Activated CD8-positive, alpha-beta T cell treated with anti-CD3 and anti-CD28 coated beads, Interleukin-2, amount 10 ng/mL, durations not matched to agents 7 days and 5 days (primary cell): ENCODE measurements around the gene F13B. TPM values are rescaled to one million over a fixed set of nuclear protein-coding genes. Genes with fewer than 3 reads are reported as not detected.
"Not testable (repeated sequence)": the region's sequence is repeated elsewhere in the genome, so short reads cannot be mapped to it uniquely, and the experiment has no call there.

Experiments
- ATAC-seq: fragments of 150-1000 bp; cut with Tn5 transposase; one replicate; pipeline ENCODE4 v1.10.0; 2021; ENCODE audit warnings: moderate library complexity
- CTCF ChIA-PET: fragments of 350-600 bp; sonication (Branson Sonifier 250); formaldehyde crosslinking; loops from one replicate; lab custom pipeline; 2021; ENCODE audit warnings: antibody characterized with exemption; lab: Charles Lee
- POLR2A ChIA-PET: fragments of 350-600 bp; sonication (Branson Sonifier 250); formaldehyde crosslinking; loops from one replicate; lab custom pipeline; 2021; ENCODE audit warnings: antibody characterized with exemption; lab: Charles Lee
- DNase-seq: peaks from one replicate; pipeline ENCODE4 v3.0.0-alpha.2; 2020
- H3K27ac Mint-ChIP-seq: one replicate; pipeline ENCODE4 v1.8.0; 2021; ENCODE audit warnings: mild to moderate bottlenecking, mixed read lengths
- H3K27me3 Mint-ChIP-seq: one replicate; pipeline ENCODE4 v1.8.0; 2021; ENCODE audit warnings: low read depth, mixed read lengths
- H3K36me3 Mint-ChIP-seq: one replicate; pipeline ENCODE4 v1.8.0; 2021; ENCODE audit warnings: low read depth, mixed read lengths
- H3K4me1 Mint-ChIP-seq: one replicate; pipeline ENCODE4 v1.8.0; 2021; ENCODE audit warnings: low read depth, mixed read lengths
- H3K4me3 Mint-ChIP-seq: one replicate; pipeline ENCODE4 v1.8.0; 2021; ENCODE audit warnings: mild to moderate bottlenecking, mixed read lengths
- H3K9me3 Mint-ChIP-seq: one replicate; pipeline ENCODE4 v1.8.0; 2022; ENCODE audit warnings: mixed read lengths; ENCODE audit not compliant: insufficient read depth
- total RNA-seq, 2 experiments: library from RNA; stranded (reverse); gene quantifications; one replicate each; pipeline ENCODE4 v1.2.3, GENCODE V29; 2021

The F13B gene
- not detected for total RNA-seq

- CTCF ChIA-PET: no interaction called here
- DNase-seq: no peak
- Mint-ChIP-seq H3K36me3 (no peaks in the 10 kb centered on the region), H3K4me1 (no peaks in the 10 kb centered on the region), H3K27ac (no peak within 1 kb of the TSS), H3K27me3 (peaks cover 2% of the 10 kb centered on the region), H3K4me3 (no peak within 1 kb of the TSS), H3K9me3 (no peaks in the 10 kb centered on the region)
- POLR2A ChIA-PET: no interaction called here
- no peak for ATAC-seq
Measured at GRCh38 chr1:197066719-197067456, at the start of gene F13B. Gene F13B, minus strand, starts transcription at chr1:197067260. Its CDS starts 37 bp downstream, at chr1:197067223.

GRCh38 chr1:197116156-197116555 lies 49.1 kb upstream of the F13B start:
- ATAC-seq (no peak), DNase-seq (no peak)
- POLR2A ChIA-PET: no interaction called here
- H3K4me3 Mint-ChIP-seq: no peak overlapping the region
- H3K36me3 Mint-ChIP-seq: peaks cover 72% of the 10 kb centered on the region
- H3K9me3 Mint-ChIP-seq: no peaks in the 10 kb centered on the region
- no peaks in the 10 kb centered on the region for H3K4me1 Mint-ChIP-seq
- H3K27me3 Mint-ChIP-seq: no peaks in the 10 kb centered on the region
- CTCF ChIA-PET: interaction anchor here (0.7 to 1.4 kb wide), 2 partner anchors 14 to 64 kb away, joined by 3 read pairs; no protein-coding TSS in a partner anchor
- H3K27ac Mint-ChIP-seq: no peak overlapping the region

- Mint-ChIP-seq H3K27me3 (no peaks in the 10 kb centered on the region), H3K4me1 (no peaks in the 10 kb centered on the region), H3K4me3 (no peak overlapping the region), H3K9me3 (no peaks in the 10 kb centered on the region), H3K27ac (no peak overlapping the region), H3K36me3 (peaks cover 79% of the 10 kb centered on the region)
- DNase-seq (no peak), ATAC-seq (no peak)
- CTCF ChIA-PET: no interaction called here
- POLR2A ChIA-PET: no interaction called here
Measured at GRCh38 chr1:197106869-197107268, 39.8 kb upstream of the F13B start.

GRCh38 chr1:197103300-197103699 lies 36.2 kb upstream of the F13B start:
- Mint-ChIP-seq H3K36me3 (peaks cover 66% of the 10 kb centered on the region), H3K4me1 (no peaks in the 10 kb centered on the region), H3K9me3 (no peaks in the 10 kb centered on the region), H3K4me3 (no peak overlapping the region), H3K27ac (no peak overlapping the region), H3K27me3 (no peaks in the 10 kb centered on the region)
- ATAC-seq (no peak), DNase-seq (no peak)
- ChIA-PET POLR2A (no interaction called here), CTCF (no interaction called here)

- DNase-seq: no peak
- H3K27ac Mint-ChIP-seq: no peak overlapping the region
Measured at GRCh38 chr1:197101978-197102377, 34.9 kb upstream of the F13B start.

GRCh38 chr1:197100677-197101076 lies 33.6 kb upstream of the F13B start:
- CTCF ChIA-PET: no interaction called here
- ATAC-seq: no peak
- Mint-ChIP-seq H3K4me3 (no peak overlapping the region), H3K9me3 (no peaks in the 10 kb centered on the region), H3K4me1 (no peaks in the 10 kb centered on the region), H3K36me3 (peaks cover 56% of the 10 kb centered on the region), H3K27me3 (no peaks in the 10 kb centered on the region), H3K27ac (no peak overlapping the region)
- POLR2A ChIA-PET: no interaction called here
- DNase-seq: no peak

More at GRCh38 chr1:197101978-197102377, 34.9 kb upstream of the F13B start:
- ChIA-PET CTCF (interaction anchor here (1.0 kb wide), 1 partner anchor 14 kb away, joined by 3 read pairs; no protein-coding TSS in a partner anchor), POLR2A (interaction anchor here (0.6 to 1.5 kb wide), 2 partner anchors 13 to 15 kb away, joined by 3 read pairs; no protein-coding TSS in a partner anchor)
- H3K4me1 Mint-ChIP-seq: no peaks in the 10 kb centered on the region
- no peaks in the 10 kb centered on the region for H3K27me3 Mint-ChIP-seq
- ATAC-seq: no peak
- peaks cover 61% of the 10 kb centered on the region for H3K36me3 Mint-ChIP-seq
- H3K4me3 Mint-ChIP-seq: no peak overlapping the region
- H3K9me3 Mint-ChIP-seq: no peaks in the 10 kb centered on the region

- Mint-ChIP-seq H3K4me1 (no peaks in the 10 kb centered on the region), H3K9me3 (no peaks in the 10 kb centered on the region), H3K4me3 (no peak overlapping the region), H3K36me3 (peaks cover 58% of the 10 kb centered on the region), H3K27me3 (no peaks in the 10 kb centered on the region), H3K27ac (no peak overlapping the region)
- ATAC-seq (no peak), DNase-seq (no peak)
- CTCF ChIA-PET: interaction anchor here (0.6 kb wide), 1 partner anchor 52 kb away, joined by 3 read pairs; no protein-coding TSS in a partner anchor
- POLR2A ChIA-PET: no interaction called here
Measured at GRCh38 chr1:197099444-197099843, 32.4 kb upstream of the F13B start.

- CTCF ChIA-PET: interaction anchor here (0.7 kb wide), 1 partner anchor 13 kb away, joined by 3 read pairs; no protein-coding TSS in a partner anchor
- peaks cover 48% of the 10 kb centered on the region for H3K36me3 Mint-ChIP-seq
- POLR2A ChIA-PET, H3K9me3 Mint-ChIP-seq, DNase-seq, ATAC-seq, H3K4me3 Mint-ChIP-seq, H3K27ac Mint-ChIP-seq, H3K4me1 Mint-ChIP-seq, H3K27me3 Mint-ChIP-seq: not testable (repeated sequence)
Measured at GRCh38 chr1:197096971-197097370, 29.9 kb upstream of the F13B start.

GRCh38 chr1:197096137-197096536 lies 29.1 kb upstream of the F13B start:
- Mint-ChIP-seq H3K27me3 (no peaks in the 10 kb centered on the region), H3K27ac (no peak overlapping the region), H3K9me3 (no peaks in the 10 kb centered on the region), H3K36me3 (peaks cover 47% of the 10 kb centered on the region), H3K4me1 (no peaks in the 10 kb centered on the region), H3K4me3 (no peak overlapping the region)
- no peak for ATAC-seq
- no peak for DNase-seq
- CTCF ChIA-PET: interaction anchor here (0.7 kb wide), 1 partner anchor 12 kb away, joined by 3 read pairs; no protein-coding TSS in a partner anchor
- POLR2A ChIA-PET: interaction anchor here (0.6 kb wide), 2 partner anchors 49 to 448 kb away, joined by 3 to 5 read pairs; no protein-coding TSS in a partner anchor

GRCh38 chr1:197093226-197093885 lies 26.3 kb upstream of the F13B start:
- DNase-seq (no peak), ATAC-seq (no peak)
- H3K27ac Mint-ChIP-seq: no peak overlapping the region
- H3K9me3 Mint-ChIP-seq: no peaks in the 10 kb centered on the region
- POLR2A ChIA-PET: no interaction called here
- CTCF ChIA-PET: no interaction called here
- H3K4me3 Mint-ChIP-seq: no peak overlapping the region
- H3K36me3 Mint-ChIP-seq: peaks cover 57% of the 10 kb centered on the region
- H3K27me3 Mint-ChIP-seq: no peaks in the 10 kb centered on the region
- no peaks in the 10 kb centered on the region for H3K4me1 Mint-ChIP-seq

GRCh38 chr1:197092491-197093023 lies 25.5 kb upstream of the F13B start:
- no peaks in the 10 kb centered on the region for H3K27me3 Mint-ChIP-seq
- no peak overlapping the region for H3K27ac Mint-ChIP-seq
- no peak for ATAC-seq
- peaks cover 65% of the 10 kb centered on the region for H3K36me3 Mint-ChIP-seq
- H3K9me3 Mint-ChIP-seq: no peaks in the 10 kb centered on the region
- ChIA-PET CTCF (no interaction called here), POLR2A (no interaction called here)
- no peak overlapping the region for H3K4me3 Mint-ChIP-seq
- H3K4me1 Mint-ChIP-seq: no peaks in the 10 kb centered on the region
- no peak for DNase-seq

- Mint-ChIP-seq H3K36me3 (peaks cover 70% of the 10 kb centered on the region), H3K9me3 (no peaks in the 10 kb centered on the region), H3K4me1 (no peaks in the 10 kb centered on the region), H3K27me3 (no peaks in the 10 kb centered on the region), H3K4me3 (no peak overlapping the region), H3K27ac (no peak overlapping the region)
- POLR2A ChIA-PET: no interaction called here
- ATAC-seq (no peak), DNase-seq (no peak)
- CTCF ChIA-PET: no interaction called here
Measured at GRCh38 chr1:197083474-197083873, 16.4 kb upstream of the F13B start.
